Dedifferentiated amniotic fluid mesenchymal stem cell (primary cell): ENCODE data around the gene CHMP6.
"Not testable (repeated sequence)": the region's sequence is repeated elsewhere in the genome, so short reads cannot be mapped to it uniquely, and the experiment has no call there.

Experiments
- DNase-seq: peaks from one replicate; pipeline ENCODE4 v3.0.0-alpha.2; 2016; ENCODE audit errors: extremely low spot score

CHMP6 gene

GRCh38 chr17:81030312-81030711, 38.7 kb downstream of the CHMP6 start:
- not testable (repeated sequence) for DNase-seq

GRCh38 chr17:81030741-81031565, 39.3 kb downstream of the CHMP6 start:
- no peak for DNase-seq

- DNase-seq = no peak
Measured at GRCh38 chr17:81031566-81032550, 40.2 kb downstream of the CHMP6 start.

GRCh38 chr17:81032641-81033480, 41.2 kb downstream of the CHMP6 start:
- DNase-seq = no peak

- DNase-seq = no peak
Measured at GRCh38 chr17:81033535-81034167, 42.0 kb downstream of the CHMP6 start.

- no peak for DNase-seq
Measured at GRCh38 chr17:81034168-81034777, 42.6 kb downstream of the CHMP6 start.

GRCh38 chr17:81034779-81035520, 43.3 kb downstream of the CHMP6 start, which contains the start of gene BAIAP2:
TSS of gene BAIAP2 (plus strand) at chr17:81035151. CDS start at chr17:81035255, 104 bp downstream.
- DNase-seq = peak; percentile 90

- DNase-seq = no peak
Measured at GRCh38 chr17:81035521-81036196, 44.0 kb downstream of the CHMP6 start.

GRCh38 chr17:81036197-81036941, 44.7 kb downstream of the CHMP6 start:
- DNase-seq = no peak

- DNase-seq = no peak
Measured at GRCh38 chr17:81037026-81037797, 45.6 kb downstream of the CHMP6 start.

- DNase-seq = no peak
Measured at GRCh38 chr17:81037798-81038733, 46.4 kb downstream of the CHMP6 start.

- no peak for DNase-seq
Measured at GRCh38 chr17:81039096-81039495, 47.5 kb downstream of the CHMP6 start.

- peak; percentile 26 for DNase-seq
Measured at GRCh38 chr17:81039854-81040758, 48.5 kb downstream of the CHMP6 start.

GRCh38 chr17:81040791-81041337, 49.2 kb downstream of the CHMP6 start:
- no peak for DNase-seq

GRCh38 chr17:81042606-81043005, 51.0 kb downstream of the CHMP6 start:
- no peak for DNase-seq
